Liver (tissue), 9 donors: ENCODE results near the gene NTHL1. TPM values are rescaled to one million over a fixed set of nuclear protein-coding genes. Genes with fewer than 3 reads are reported as not detected.

Source experiments
- DNase-seq: peaks from one replicate; pipeline ENCODE4 v3.0.0-alpha.2; 2017; ENCODE audit warnings: low spot score
- H3K27ac ChIP-seq, 2 donors: one replicate each; pipeline ENCODE4 v1.7.0; 2013; ENCODE audit warnings: inconsistent platforms in 2 of 2, low read length in 2 of 2, control low read depth in 1 of 2, low read depth in 1 of 2, mild to moderate bottlenecking in 1 of 2
- H3K27me3 ChIP-seq, 4 donors: one replicate each; pipeline versions ENCODE4 v1.6.1 to v1.7.0; 2013; ENCODE audit warnings: low read length in 3 of 4, inconsistent platforms in 1 of 4, mild to moderate bottlenecking in 1 of 4, moderate library complexity in 1 of 4; ENCODE audit not compliant: control insufficient read depth in 4 of 4, insufficient read depth in 4 of 4
- H3K36me3 ChIP-seq, 4 donors: one replicate each; pipeline versions ENCODE4 v1.6.1 to v1.7.0; 2013; ENCODE audit warnings: low read length in 3 of 4, mild to moderate bottlenecking in 3 of 4, low read depth in 1 of 4, moderate library complexity in 1 of 4; ENCODE audit not compliant: control insufficient read depth in 4 of 4, insufficient read depth in 3 of 4
- H3K4me1 ChIP-seq, 4 donors: one replicate each; pipeline versions ENCODE4 v1.6.1 to v1.7.0; 2013; ENCODE audit warnings: low read length in 3 of 4, mild to moderate bottlenecking in 3 of 4, moderate library complexity in 1 of 4; ENCODE audit not compliant: control insufficient read depth in 4 of 4, insufficient read depth in 4 of 4
- H3K4me3 ChIP-seq, 3 donors: one replicate each; pipeline versions ENCODE4 v1.6.1 to v1.7.0; 2013; ENCODE audit warnings: low read length in 3 of 3, control low read depth in 1 of 3, low read depth in 1 of 3, mild to moderate bottlenecking in 1 of 3
- H3K9ac ChIP-seq, 2 donors: one replicate each; pipeline ENCODE4 v1.7.0; 2013; ENCODE audit warnings: low read length in 2 of 2, mild to moderate bottlenecking in 2 of 2, moderate library complexity in 2 of 2, control low read depth in 1 of 2, low read depth in 1 of 2
- H3K9me3 ChIP-seq, 4 donors: one replicate each; pipeline versions ENCODE4 v1.6.1 to v1.7.0; 2013; ENCODE audit warnings: low read length in 3 of 4; ENCODE audit not compliant: control insufficient read depth in 4 of 4
- ATF3 ChIP-seq: IDR thresholded peaks from 2 replicates; pipeline ENCODE4 v1.6.1; 2016; ENCODE audit warnings: antibody characterized with exemption
- CTCF ChIP-seq: fragments of 150-350 bp; IDR thresholded peaks from 2 replicates; pipeline ENCODE4 v1.5.1; 2017; ENCODE audit warnings: improper control_type of control experiment, low read depth, low read length; ENCODE audit not compliant: missing input control
- EGR1 ChIP-seq, 2 donors: IDR thresholded peaks; 2 replicates each; pipeline ENCODE4 v1.6.1; 2016 to 2018; ENCODE audit warnings: antibody characterized with exemption in 2 of 2, low read depth in 2 of 2
- FOXA1 ChIP-seq: IDR thresholded peaks from 2 replicates; pipeline ENCODE4 v1.6.1; 2016; ENCODE audit warnings: antibody characterized with exemption
- FOXA2 ChIP-seq: IDR thresholded peaks from 2 replicates; pipeline ENCODE4 v1.6.1; 2016; ENCODE audit warnings: antibody characterized with exemption
- GABPA ChIP-seq, 2 donors: IDR thresholded peaks in 1 of 2; conservative IDR thresholded peaks in 1 of 2; 2 replicates each; pipeline ENCODE4 v1.6.1; 2016; ENCODE audit warnings: antibody characterized with exemption in 2 of 2, mild to moderate bottlenecking in 1 of 2, moderate library complexity in 1 of 2
- HNF4A ChIP-seq, 2 donors: conservative IDR thresholded peaks; 2 replicates each; pipeline ENCODE4 v1.6.1; 2016; ENCODE audit warnings: antibody characterized with exemption in 2 of 2, mild to moderate bottlenecking in 2 of 2
- HNF4G ChIP-seq: IDR thresholded peaks from 2 replicates; pipeline ENCODE4 v1.6.1; 2016; ENCODE audit warnings: antibody characterized with exemption
- JUND ChIP-seq, 2 donors: IDR thresholded peaks; 2 replicates each; pipeline ENCODE4 v1.6.1; 2016; ENCODE audit warnings: antibody characterized with exemption in 2 of 2
- MAX ChIP-seq: IDR thresholded peaks from 2 replicates; pipeline ENCODE4 v1.6.1; 2016; ENCODE audit warnings: antibody characterized with exemption
- NR2F2 ChIP-seq: IDR thresholded peaks from 2 replicates; pipeline ENCODE4 v1.6.1; 2016; ENCODE audit warnings: antibody characterized with exemption
- RAD21 ChIP-seq, 2 donors: IDR thresholded peaks; 2 replicates each; pipeline ENCODE4 v1.6.1; 2016; ENCODE audit warnings: antibody characterized with exemption in 2 of 2, mild to moderate bottlenecking in 2 of 2
- REST ChIP-seq: IDR thresholded peaks from 2 replicates; pipeline ENCODE4 v1.6.1; 2016; ENCODE audit warnings: antibody characterized with exemption, mild to moderate bottlenecking
- RXRA ChIP-seq, 2 donors: IDR thresholded peaks; 2 replicates each; pipeline ENCODE4 v1.6.1; 2017 to 2018; ENCODE audit warnings: antibody characterized with exemption in 2 of 2, mild to moderate bottlenecking in 1 of 2
- SP1 ChIP-seq: IDR thresholded peaks from 2 replicates; pipeline ENCODE4 v1.6.1; 2018; ENCODE audit warnings: antibody characterized with exemption, mild to moderate bottlenecking
- TAF1 ChIP-seq: conservative IDR thresholded peaks from 2 replicates; pipeline ENCODE4 v1.6.1; 2016; ENCODE audit warnings: antibody characterized with exemption, mild to moderate bottlenecking
- YY1 ChIP-seq: IDR thresholded peaks from 2 replicates; pipeline ENCODE4 v1.6.1; 2016; ENCODE audit warnings: antibody characterized with exemption, mild to moderate bottlenecking
- ZBTB33 ChIP-seq: IDR thresholded peaks from 2 replicates; pipeline ENCODE4 v1.6.1; 2016; ENCODE audit warnings: antibody characterized with exemption
- WGBS: extraction: QIAGEN DNeasy Blood & Tissue Kit; methylation state at CpG from one replicate; pipeline ENCODE4 v1.1.7; 2013; 5-methylcytosine and 5-hydroxymethylcytosine counted together
- polyA plus RNA-seq, 2 donors: library from polyadenylated mRNA; stranded (reverse) in 1 of 2; unstranded in 1 of 2; fragments of 200-250 nt in 1 of 2; fragments of >200 nt in 1 of 2; fragmentation: Nextera tagmentation in 1 of 2; extraction: Ambion mirVana in 1 of 2; gene quantifications; one replicate each; pipeline versions ENCODE4 v1.2.1 to v1.2.3, GENCODE V29; 2013 to 2015
- total RNA-seq, 2 donors: library from RNA; depleted of rRNA; stranded (reverse); fragments of >200 nt; gene quantifications; one replicate each; pipeline ENCODE4 v1.2.3, GENCODE V29; 2014
- donor health status: healthy.
- donor health status: healthy.
- donor health status: healthy.
- donor health status: healthy.
- donor health status: healthy.

The NTHL1 gene
- total and polyA plus RNA-seq, 4 donors = 10.4 to 166 (median 19.1) TPM

- TF ChIP-seq REST (no peak), EGR1 (IDR thresholded peaks at IDR 0.05; ENCODE audit: low read depth in 2 of 2) (no peak)
These were observed 5.3 kb downstream of the NTHL1 start (continued) for GRCh38 chr16:2042171-2042985.

- peaks cover 0 to 2% (median 0%) of the 10 kb centered on the region in 4 donors for H3K36me3 ChIP-seq
- no peaks in the 10 kb centered on the region for H3K27me3 ChIP-seq
- 39% methylated on average over 20 of the region's 20 CpGs for WGBS
- no peaks in the 10 kb centered on the region for H3K9me3 ChIP-seq
- no peak for DNase-seq
- H3K27ac ChIP-seq = peak overlapping the region; percentile 95 to 98
- no peak for TF ChIP-seq SP1
- no peak for TF ChIP-seq ATF3
- TF ChIP-seq NR2F2 = no peak
- no peak for TF ChIP-seq MAX
- TF ChIP-seq HNF4G = no peak
- no peak for TF ChIP-seq GABPA (IDR thresholded peaks at IDR 0.05 in 1 of 2, conservative IDR thresholded peaks at IDR 0.05 in 1 of 2)
- no peak for TF ChIP-seq FOXA1
- peak; percentile 6 for TF ChIP-seq YY1
- TF ChIP-seq REST = peak; percentile 27
- TF ChIP-seq RXRA (IDR thresholded peaks at IDR 0.05) = peak in 1 of 2 donors; percentile 42
- peak in 1 of 2 donors; percentile 38 for TF ChIP-seq HNF4A (conservative IDR thresholded peaks at IDR 0.05)
- no peak for TF ChIP-seq CTCF
- no peak for TF ChIP-seq FOXA2
- TF ChIP-seq EGR1 (IDR thresholded peaks at IDR 0.05; ENCODE audit: low read depth in 2 of 2) = no peak
- no peak for TF ChIP-seq JUND (IDR thresholded peaks at IDR 0.05)
- no peak for TF ChIP-seq RAD21 (IDR thresholded peaks at IDR 0.05)
- TF ChIP-seq TAF1 = no peak
- TF ChIP-seq ZBTB33 = no peak
- peaks cover 24 to 74% (median 51%) of the 10 kb centered on the region in 4 donors for H3K4me1 ChIP-seq
- H3K9ac ChIP-seq = peak overlapping the region; percentile 10 to 21
- H3K4me3 ChIP-seq = no peak overlapping the region
These were observed 6.7 kb downstream of the NTHL1 start for GRCh38 chr16:2040787-2041522.
